ENCODE measurements around the gene SLC31A2.

SLC31A2 gene

GRCh38 chr9:113187929-113188595 is 37.3 kb downstream of the SLC31A2 start:
- DNase-seq, result no peak

- DNase-seq, result no peak
These were observed 41.6 kb downstream of the SLC31A2 start for GRCh38 chr9:113192455-113192854.

GRCh38 chr9:113199683-113200329 is 49.0 kb downstream of the SLC31A2 start:
- DNase-seq, result no peak

- no peak for DNase-seq
These were observed 54.6 kb downstream of the SLC31A2 start for GRCh38 chr9:113205432-113205831.

GRCh38 chr9:113205861-113206260 is 55.1 kb downstream of the SLC31A2 start:
- no peak for DNase-seq

GRCh38 chr9:113210815-113211214 is 60.0 kb downstream of the SLC31A2 start:
- no peak for DNase-seq
